ENCODE data around the gene FMNL2.

Gene FMNL2

DNA sequence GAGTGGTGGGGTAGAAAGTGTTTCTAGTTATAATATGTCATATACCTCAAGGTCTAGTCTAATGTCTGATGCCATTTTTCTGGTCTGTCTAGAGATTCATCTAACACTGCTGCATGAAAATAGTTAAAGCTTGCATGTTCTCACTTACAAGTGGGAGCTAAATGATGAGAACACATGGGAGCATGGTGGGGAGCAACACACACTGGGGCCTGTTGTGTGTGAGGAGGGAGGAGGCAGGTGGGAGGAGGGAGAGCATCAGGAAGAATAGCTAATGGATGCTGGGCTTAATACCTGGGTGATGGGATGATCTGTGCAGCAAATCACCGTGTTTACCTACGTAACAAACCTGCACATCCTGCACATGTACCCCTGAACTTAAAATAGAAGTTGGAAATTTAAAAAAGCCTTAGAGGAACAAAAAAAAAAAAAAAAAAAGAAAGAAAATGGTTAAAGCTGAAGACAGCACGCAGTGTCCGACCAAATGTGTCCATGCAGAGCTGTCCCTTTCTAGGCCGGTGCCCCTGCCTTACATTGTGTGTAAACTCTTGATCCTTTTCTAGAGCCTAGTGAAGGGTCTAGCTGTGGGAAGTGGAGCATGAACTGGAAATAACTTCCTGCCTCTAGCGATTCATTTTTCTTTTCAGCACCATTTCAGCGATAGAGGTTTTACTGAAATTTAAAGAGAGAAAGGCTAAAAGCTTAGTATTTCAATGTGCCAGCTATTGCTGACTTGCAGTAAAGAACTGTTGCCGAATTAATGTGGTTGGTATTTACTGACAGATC lies 94.0 kb downstream of the FMNL2 start:
- no peak for DNase-seq

DNA sequence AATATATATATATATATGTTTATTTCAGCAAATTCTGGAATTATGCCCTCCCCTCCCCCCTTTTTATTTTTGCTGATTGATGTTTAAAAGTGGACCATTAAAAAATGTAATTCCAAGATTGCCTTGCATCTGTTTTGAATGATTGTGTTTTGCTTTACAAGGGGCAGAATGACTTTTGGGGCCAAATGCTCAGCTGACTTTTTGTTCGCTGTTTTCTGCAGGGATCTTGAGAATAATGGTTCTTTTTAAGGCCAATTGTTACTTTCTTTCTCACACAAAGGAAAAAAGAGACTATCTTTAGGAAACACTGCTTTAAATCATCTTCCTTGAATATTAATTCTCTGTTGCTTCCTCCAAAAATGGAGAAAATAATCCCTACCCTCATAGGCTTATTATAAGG lies 95.9 kb downstream of the FMNL2 start:
- no peak for DNase-seq

DNA sequence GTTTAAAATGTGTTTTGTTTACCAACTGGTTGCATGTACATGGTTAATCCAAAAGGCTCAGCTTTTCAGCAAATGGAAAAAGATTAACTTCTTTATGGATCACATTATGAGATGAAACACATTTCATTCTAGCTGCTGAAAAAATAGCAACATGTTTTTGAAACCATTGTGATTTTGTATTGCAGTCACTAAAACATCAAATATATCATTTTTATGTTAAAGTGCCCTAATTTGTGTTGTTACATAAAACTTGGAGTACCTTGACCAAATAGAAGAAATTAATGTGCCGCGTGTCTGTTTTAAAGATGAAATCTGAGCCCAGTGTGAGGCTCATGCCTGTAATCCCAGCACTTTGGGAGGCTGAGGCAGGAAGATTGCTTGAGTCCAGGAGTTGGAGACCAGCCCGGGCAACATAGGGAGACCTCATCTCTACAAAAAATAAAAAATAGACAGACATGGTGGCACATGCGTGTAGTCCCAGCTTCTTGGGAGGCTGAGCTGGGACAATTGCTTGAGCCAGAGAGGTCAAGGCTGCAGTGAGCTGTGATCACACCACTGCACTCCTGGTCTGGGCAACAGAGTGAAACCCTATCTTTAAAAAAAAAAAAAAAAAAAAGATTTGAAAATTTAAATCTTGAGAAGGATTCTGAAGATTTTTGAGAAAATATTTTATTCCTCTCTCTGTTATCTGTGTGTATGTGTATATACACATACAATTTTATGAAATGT lies 96.6 kb downstream of the FMNL2 start:
- DNase-seq, result no peak

DNA sequence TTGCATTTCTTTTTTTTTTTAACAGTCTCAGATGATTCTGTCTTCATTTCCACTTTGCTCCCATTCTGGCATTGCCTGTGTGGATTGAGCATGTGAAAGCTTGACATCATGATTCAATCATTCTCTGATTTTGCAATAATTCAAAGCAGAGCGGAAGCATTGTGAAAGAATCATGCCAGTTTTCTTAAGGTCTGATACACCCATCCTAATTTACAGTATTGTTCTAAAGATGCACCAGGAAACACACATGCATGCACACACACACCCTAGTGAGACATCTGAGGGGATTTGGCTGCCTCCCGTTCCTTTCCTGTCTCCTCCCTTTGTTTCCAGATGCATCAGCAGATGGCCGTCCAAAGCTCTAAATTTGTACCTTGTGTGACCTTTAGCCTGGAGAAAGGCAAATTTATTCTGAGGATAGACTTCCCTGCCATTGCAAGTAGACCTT lies 97.3 kb downstream of the FMNL2 start:
- DNase-seq, result no peak

DNA sequence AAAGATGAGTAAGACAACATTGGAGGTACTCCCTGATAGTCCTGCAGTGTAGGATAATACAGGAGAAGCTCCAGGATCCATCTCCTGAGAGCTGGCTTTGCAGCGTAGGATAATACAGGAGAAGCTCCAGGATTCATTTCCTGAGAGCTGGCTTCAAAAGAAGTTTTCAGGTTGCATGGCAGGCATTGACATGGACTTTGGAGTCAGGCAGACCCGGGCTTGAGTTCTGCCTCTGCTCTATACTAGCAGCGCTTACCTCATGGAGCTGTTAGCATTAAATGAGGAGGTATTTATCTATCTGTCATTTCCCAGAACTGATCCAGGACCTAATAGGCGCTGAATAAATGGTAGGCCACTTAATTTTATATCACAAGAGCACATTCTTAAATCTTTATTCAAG lies 97.8 kb downstream of the FMNL2 start:
- DNase-seq, result no peak

DNA sequence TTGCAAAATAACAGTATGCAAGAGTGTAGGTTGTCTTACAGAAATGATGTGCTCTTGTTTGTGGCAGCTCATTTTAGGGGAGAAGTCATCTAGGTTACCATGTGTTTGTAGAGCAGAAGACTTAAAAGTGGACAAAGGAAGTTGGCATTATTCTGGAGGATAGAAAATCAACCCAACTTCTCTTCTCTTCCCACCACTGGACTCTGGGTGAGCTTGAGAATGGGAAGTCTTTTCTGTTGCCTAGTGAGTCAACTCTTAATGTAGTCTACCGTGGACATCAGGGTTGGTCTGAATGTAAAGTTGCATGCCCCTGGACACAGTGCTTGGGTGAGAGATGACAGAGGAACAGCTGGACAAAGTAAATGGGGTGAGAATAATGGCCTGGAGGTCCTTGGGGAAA lies 98.3 kb downstream of the FMNL2 start:
- no peak for DNase-seq

DNA sequence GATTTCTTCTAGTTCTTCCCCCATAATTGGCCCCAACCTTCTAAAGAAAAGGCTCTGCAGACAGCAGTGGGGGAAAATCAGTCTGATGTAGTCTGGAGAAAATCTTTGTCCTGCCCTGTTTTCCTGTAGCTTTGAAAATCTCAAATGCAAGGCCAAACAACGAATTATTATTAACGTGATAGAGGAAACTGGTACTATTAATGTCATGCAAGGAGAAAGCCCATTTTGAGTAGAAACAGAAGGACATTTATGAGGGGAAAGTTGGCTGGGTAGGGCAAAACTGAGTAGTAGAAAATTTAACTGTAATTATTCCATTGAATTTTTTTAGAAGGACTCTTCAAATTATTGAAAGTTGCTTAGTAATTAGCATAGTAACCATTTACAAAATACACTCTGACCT lies 98.8 kb downstream of the FMNL2 start:
- DNase-seq, result no peak

DNA sequence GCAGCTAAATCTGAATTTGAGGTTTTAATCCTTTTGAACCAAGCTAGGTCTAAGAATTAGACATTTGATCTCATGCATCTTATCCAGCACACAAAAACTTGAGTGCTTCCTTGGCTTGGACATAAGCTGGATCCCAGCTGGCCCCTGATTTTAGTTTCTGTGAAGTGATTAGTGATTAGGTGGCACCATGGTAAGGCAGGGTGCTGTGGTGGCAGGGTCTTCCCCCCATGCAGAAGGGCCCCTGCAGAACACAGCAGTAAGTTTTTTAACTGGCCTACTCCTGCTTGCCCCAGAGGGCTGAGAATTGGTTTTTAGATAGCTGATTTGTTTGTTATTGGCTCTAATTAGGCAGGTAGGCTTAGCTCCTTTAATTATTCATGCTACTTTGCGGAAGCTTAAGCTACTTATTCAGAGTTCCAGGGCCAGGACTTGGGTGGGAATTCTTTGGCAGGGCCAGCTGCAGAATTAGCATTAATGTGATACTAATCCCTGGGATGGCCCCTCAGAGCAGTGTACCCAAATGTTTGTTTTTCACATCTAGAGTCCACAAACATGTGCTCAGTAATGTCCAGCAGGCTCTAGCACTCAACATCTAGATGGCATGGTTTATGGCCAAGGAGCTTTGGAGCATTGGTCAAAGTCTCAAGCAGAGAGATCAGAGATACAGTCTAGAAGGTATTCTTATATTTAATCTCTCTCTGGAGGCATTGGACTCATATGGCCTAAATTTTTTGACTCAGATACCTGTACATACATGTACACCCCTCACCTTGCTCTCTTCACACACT lies 99.6 kb downstream of the FMNL2 start:
- no peak for DNase-seq

DNA sequence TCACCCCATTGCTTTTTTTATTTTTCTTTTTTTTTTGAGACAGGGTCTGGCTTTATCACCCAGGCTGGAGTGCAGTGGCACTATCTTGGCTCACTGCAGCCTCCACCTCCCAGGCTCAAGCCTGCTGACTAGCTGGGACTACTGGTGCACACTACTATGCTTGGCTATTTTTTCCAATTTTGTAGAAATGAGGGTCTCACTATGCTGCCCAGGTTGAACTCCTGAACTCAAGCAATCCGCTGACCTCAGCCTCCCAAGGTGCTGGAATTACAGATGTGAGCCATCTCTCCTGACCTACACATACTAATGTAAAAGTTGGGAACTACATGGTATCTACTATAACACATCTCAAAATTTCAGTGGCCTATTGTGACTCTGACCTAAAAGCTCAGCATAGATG lies 101.2 kb downstream of the FMNL2 start:
- no peak for DNase-seq

DNA sequence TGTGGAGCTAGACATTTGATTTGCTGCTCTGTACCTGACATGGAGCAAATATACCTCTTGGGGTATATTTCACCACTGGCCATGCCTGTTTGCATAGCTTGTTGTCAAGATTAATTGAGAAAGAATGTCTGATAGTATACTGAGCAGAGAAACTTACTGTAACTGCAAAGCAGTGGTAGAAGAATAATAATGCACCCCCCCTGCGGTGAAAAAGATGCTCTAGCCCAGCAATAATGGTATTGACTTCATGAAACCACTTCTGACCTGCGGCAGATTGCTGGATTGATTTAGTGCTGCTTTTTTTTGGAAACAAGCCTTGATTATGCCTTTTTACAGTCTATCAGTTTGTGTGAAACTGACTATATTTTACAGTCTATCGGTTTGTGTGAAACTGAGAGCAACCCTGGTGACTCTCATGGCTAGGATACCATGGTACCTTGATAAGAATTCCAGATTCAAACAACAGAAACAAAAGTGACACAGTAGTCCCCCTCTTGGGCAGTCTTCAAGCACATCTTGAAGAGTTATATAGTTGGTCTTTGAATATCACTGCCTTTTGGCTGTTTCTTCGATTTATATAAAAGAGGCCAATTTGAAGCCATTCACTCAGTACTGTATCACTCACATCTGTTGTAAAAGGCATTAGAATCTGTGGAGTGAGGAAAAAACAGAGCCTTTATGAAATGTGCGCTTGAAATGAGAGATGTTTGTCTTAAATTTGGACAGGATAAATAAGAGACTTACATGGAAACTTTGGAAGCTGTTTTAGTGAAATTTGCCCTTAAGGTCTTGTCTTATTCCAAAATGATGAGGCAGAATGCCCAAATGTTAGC lies 102.5 kb downstream of the FMNL2 start:
- no peak for DNase-seq

DNA sequence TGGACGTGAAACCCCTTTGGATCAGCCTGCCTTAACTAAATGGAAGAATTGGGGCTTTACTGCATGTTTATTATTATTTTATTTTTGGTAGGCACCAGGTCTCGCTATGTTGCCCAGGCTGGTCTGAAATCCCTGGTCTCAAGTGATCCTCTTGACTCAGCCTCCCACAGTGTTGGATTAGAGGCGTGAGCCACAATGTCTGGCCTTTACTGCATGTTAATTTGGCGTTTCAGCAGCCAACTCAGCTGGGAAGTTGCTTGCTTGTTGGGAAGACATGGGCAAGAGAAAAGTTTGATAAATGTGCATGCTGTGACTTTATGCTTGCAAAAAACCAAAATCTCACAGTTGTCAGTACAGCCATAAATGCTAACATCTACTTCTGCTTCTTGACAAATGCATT lies 105.1 kb downstream of the FMNL2 start:
- no peak for DNase-seq

DNA sequence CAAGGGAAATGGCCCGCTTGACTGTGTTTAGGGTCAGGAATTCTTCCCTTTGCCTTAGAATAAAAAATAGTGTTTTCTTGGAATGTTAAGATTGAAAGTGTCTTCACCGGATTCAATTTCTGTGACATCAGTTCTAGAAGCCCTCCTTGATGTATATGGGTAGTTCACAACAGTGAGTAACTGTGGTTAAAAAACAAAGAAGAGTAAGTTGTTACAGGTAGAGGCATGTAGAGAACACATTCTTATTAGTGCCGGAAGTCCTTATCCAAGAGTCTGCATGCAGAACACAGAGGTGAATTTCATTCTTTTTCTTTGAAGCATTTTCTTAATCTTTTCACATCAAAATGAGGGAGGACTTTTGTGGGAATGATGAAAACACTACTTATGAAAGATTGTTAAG lies 105.5 kb downstream of the FMNL2 start:
- DNase-seq, result no peak

DNA sequence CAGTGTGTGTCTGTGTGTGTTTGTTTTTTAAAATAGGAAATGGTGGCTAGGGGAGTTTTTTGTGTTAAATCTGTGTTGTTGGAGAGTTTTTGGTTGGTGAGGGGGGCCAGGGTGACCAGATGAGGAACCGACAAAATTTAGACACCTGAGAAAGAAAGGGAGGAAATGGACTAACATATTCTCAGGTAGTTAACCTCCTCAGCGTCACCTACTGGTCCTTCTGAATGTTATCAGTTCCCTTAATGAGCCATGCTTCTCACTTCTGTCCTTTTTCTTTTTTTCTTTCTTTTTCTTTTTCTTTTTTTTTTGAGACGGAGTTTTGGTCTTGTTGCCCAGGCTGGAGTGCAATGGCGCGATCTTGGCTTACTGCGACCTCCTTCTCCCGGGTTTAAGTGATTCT lies 107.0 kb downstream of the FMNL2 start:
- DNase-seq, result no peak

DNA sequence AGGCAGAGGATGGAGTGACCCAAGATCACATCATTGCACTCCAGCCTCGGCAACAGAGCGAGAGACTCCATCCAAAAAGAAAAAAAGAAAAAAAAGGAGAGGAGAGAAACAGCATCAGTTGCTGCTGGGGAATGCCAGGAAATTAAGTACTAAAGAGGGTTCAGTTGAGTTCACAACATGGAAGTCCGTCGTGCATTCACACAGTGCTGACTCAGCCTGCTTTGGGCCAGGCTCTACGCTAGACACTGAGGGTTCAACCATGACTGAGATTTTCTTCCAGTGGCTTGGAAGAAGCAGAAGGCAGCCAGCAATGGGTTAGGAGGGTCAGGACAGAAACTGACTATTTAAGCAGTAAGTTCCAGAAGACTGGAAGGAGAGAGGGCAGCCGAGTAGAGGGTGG lies 108.8 kb downstream of the FMNL2 start:
- DNase-seq, result no peak

DNA sequence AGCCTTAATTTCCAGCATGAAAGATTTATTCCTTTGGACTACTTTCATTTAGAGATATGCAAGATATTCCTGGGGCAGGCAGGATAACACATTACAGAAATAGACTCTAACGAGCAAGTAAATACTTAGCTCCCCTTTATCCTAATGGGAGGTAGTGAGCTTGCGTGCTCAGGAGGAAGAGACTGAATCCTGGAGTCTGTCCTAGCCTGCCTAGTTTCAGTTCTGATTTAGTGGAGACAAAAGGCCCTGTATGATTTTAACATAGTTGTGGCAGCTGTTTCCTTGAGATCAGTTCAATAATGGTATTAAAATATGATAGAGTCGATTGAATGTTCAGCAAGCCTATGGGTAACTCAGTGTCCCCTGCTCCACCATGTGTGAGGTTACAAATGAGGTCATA lies 109.5 kb downstream of the FMNL2 start:
- DNase-seq, result no peak

DNA sequence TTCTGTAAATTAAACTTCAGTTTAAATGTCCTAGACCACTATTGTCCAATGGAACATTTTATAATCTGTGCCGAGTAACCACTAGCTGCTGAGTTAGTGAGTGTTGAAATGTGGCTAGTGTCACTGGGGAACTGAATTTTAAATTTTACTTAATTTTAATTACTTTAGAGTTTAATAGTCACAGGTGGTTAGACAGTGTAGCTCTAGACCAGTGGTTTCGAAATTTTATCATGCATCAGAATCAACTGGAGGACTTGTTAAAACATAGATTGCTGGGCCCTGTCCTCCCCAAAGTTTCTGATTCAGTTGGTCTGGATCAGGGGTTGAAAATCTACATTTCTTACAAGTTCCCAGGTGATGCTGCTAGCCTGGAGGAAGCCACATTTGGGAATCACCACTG lies 110.4 kb downstream of the FMNL2 start:
- DNase-seq, result no peak

DNA sequence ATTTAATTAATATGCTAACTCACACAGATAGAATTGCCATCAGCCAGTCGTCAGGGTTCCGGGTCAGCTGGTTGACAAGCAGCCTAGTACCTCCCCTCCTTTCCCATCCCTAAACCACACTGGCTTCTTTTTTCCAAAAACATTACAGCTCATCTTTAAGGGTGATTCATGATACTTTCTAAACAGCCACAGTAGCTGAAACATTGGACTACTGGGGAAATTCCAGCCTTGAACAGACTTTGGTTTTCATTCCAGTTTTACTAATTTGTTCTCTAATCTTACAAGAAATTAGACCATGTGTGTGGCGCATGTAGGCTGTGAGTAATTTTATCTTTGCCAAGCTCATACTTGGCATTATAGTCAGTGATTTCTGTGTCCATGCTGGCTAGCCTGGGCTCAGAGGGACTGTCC lies 110.8 kb downstream of the FMNL2 start:
- no peak for DNase-seq

DNA sequence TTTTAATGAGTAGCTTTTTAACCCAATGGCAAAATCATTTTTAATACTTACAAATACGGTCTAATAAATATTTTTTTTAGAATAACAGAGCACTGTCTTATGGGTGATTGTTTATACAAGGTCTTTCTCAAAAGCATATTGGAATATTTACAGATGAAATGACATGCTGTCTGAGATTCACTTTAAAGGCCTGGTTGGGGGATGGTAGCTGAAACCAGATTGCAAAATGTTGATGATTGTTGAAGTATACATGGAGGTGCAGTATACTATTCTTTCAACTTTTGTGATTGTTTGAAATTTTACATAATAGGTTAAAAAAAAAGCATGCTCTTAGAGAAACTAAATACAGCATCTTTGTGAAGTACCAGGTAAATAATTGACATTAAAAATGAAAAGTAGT lies 111.2 kb downstream of the FMNL2 start:
- no peak for DNase-seq

DNA sequence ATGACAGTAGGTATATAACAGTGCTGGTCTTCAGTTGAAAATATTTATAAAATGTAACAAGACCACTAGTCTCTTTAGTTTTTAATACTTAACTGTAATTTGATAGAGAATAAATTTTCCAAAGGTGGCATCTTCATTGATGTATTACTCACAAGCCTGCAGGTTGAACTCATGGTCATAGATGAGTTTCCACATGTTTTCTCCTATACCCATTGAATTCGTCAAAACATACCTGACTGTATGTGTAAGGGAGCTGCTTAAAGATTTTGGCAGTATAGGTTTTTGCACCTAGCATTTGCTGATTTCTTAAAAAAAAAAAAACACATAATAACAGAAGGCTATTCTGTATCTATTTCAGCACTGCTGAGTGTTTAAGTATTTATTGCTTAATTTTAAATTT lies 112.9 kb downstream of the FMNL2 start:
- DNase-seq, result no peak

DNA sequence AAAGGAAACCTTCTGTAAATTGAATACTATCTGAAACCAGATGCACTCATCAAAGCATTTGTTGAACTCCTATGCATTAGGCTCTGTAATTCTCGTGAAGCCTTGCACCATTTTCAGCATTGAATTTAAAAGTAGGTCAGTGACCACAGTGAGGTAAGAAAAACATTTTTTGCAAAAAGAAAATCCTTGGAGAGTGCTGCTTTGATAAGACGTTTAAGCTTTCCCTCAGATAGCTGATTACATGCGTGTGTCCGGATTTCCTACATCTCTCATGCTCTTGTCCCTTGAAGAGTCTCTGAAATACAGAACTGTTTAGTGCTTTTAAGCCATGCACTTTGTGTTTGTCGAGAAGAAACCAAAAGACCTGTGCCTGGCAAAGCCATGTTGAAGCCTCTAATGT lies 113.6 kb downstream of the FMNL2 start:
- no peak for DNase-seq

DNA sequence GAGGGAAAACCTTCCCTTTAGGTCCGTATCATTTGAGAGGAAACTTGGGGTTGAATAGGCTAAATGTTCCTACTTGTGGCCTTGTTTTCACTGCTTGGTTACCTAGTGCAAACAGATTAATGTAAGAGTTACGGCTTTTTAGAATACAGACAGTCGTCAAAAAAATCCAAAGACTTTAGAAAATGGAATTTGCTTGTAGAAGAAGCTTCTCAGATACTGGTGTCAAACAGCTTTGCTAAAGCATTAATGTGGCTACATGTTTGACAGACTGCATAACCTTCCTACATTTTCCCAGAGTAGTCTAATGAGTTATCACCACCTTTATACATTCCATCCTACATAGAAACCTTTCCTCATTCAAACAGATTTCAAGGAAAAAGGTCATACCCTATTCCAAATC lies 114.6 kb downstream of the FMNL2 start:
- DNase-seq, result no peak

DNA sequence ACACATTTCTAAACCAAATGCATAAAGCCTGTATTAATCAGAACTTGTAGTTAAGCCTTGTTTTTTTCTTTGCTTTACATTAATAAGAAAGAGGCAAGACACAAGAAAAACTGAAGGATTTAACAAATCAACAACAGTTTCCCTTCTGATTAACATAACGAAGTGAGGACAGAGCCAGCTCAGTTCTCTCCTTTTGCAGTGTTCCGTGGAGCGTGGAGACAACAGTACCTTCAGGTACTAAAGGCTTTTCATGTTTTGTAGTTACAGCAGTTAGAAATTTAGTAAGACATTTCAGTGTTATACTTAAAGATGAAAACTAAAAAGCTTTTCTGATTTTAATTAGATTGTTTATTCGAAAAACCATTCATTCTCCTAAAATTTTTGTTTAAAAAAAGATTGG lies 115.2 kb downstream of the FMNL2 start:
- DNase-seq, result no peak

Data from activated CD4-positive, CD25-positive, alpha-beta regulatory T cell (primary cell).